ENCODE measurements around the gene KRTAP4-9.
"Not testable (repeated sequence)": the region's sequence is repeated elsewhere in the genome, so short reads cannot be mapped to it uniquely, and the experiment has no call there.

Gene KRTAP4-9

DNA sequence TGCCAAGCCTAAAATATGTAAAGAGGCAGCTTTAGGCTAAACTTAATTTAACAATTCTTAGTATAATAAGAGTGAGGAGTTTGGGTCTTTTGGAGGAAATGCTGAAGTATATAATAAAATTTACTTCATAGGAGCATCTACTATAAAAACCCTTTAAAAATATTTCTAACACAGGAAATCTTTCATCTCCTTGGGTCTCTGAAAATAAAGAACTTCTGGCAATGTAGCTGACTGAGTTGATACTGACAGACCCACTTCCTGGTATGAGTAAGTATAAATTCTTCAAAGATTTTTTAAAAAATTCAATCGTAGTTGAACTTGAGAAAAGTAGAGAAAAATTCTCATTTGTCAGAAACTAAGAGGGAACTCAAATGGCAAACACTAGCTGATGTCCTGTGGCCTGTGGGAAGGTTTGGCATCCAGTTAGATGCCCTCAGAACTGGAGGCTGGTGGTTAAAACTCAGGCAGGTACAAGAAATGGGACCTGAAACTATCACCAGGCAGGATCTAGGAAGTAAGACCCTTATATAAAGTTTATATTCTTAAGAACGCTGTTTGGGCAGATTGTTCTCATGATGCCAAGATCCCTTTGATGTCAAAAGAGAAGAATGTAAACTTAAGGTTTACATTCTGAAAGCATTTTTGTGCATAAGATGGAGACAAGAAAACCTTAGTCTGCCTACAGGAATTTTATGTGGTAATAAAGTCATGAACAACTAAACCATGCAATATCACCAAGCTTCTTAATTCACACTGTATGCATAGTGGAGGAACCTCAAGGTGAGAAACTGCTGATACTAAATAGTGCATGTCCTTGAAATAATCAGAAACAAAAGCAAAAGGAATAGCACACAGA, 28.9 kb downstream of the KRTAP4-9 start:
- Histone ChIP-seq H3K27me3 (replicated peaks; ENCODE audit: insufficient read depth, low read length) (no peaks in the 10 kb centered on the region), H3K79me2 (ENCODE audit: low read length) (no peaks in the 10 kb centered on the region), H3K9me2 (replicated peaks; ENCODE audit: insufficient read depth, low read length) (no peaks in the 10 kb centered on the region), H3K27ac (ENCODE audit: low read length) (no peak overlapping the region), H3K4me3 (ENCODE audit: low read length) (no peak overlapping the region), H3F3A (ENCODE audit: insufficient read depth, low read length) (no peaks in the 10 kb centered on the region), H2AFZ (ENCODE audit: low read length) (no peak overlapping the region), H4K20me1 (ENCODE audit: insufficient read depth, low read length) (no peaks in the 10 kb centered on the region), H3K9ac (ENCODE audit: low read length) (no peak overlapping the region), H3K4me2 (ENCODE audit: low read depth, low read length) (no peak overlapping the region), H3K36me3 (replicated peaks; ENCODE audit: insufficient read depth, low read length) (no peaks in the 10 kb centered on the region), H3K4me1 (ENCODE audit: low read length) (no peaks in the 10 kb centered on the region), H3K9me3 (replicated peaks; ENCODE audit: insufficient read depth, low read length) (no peaks in the 10 kb centered on the region)
- DNase-seq = no peak
- TF ChIP-seq EZH2phosphoT487 (IDR thresholded peaks at IDR 0.05; ENCODE audit: low read length) (no peak), EZH2 (optimal IDR thresholded peaks at IDR 0.05; ENCODE audit: low read depth, low read length) (no peak)
- TF ChIP-seq, protein P1, sequence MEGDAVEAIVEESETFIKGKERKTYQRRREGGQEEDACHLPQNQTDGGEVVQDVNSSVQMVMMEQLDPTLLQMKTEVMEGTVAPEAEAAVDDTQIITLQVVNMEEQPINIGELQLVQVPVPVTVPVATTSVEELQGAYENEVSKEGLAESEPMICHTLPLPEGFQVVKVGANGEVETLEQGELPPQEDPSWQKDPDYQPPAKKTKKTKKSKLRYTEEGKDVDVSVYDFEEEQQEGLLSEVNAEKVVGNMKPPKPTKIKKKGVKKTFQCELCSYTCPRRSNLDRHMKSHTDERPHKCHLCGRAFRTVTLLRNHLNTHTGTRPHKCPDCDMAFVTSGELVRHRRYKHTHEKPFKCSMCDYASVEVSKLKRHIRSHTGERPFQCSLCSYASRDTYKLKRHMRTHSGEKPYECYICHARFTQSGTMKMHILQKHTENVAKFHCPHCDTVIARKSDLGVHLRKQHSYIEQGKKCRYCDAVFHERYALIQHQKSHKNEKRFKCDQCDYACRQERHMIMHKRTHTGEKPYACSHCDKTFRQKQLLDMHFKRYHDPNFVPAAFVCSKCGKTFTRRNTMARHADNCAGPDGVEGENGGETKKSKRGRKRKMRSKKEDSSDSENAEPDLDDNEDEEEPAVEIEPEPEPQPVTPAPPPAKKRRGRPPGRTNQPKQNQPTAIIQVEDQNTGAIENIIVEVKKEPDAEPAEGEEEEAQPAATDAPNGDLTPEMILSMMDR (IDR thresholded peaks at IDR 0.05; ENCODE audit: low read length) = no peak

DNA sequence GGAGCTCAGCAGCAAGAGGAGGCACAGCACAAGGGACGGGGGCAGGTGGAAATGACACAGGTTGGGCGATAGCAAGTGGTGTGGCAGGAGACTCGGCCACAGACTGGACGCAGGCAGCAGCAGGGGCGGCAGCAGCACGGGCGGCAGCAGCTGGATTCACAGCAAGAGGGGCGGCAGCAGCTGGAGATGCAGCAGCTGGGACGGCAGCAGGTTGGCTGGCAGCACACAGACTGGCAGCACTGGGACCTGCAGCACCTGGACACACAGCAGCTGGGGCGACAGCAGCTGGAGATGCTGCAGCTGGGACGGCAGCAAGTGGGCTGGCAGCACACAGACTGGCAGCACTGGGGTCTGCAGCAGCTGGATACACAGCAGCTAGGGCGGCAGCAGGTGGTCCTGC, 34.7 kb downstream of the KRTAP4-9 start:
- not testable (repeated sequence) for H3K4me3 ChIP-seq (ENCODE audit: low read length); H3K9me3 ChIP-seq (replicated peaks; ENCODE audit: insufficient read depth, low read length); H3K4me2 ChIP-seq (ENCODE audit: low read depth, low read length); H2AFZ ChIP-seq (ENCODE audit: low read length); DNase-seq; H3K27ac ChIP-seq (ENCODE audit: low read length); H3K4me1 ChIP-seq (ENCODE audit: low read length); H3F3A ChIP-seq (ENCODE audit: insufficient read depth, low read length); H4K20me1 ChIP-seq (ENCODE audit: insufficient read depth, low read length); H3K79me2 ChIP-seq (ENCODE audit: low read length); H3K27me3 ChIP-seq (replicated peaks; ENCODE audit: insufficient read depth, low read length); H3K9ac ChIP-seq (ENCODE audit: low read length); H3K36me3 ChIP-seq (replicated peaks; ENCODE audit: insufficient read depth, low read length); H3K9me2 ChIP-seq (replicated peaks; ENCODE audit: insufficient read depth, low read length)

DNA sequence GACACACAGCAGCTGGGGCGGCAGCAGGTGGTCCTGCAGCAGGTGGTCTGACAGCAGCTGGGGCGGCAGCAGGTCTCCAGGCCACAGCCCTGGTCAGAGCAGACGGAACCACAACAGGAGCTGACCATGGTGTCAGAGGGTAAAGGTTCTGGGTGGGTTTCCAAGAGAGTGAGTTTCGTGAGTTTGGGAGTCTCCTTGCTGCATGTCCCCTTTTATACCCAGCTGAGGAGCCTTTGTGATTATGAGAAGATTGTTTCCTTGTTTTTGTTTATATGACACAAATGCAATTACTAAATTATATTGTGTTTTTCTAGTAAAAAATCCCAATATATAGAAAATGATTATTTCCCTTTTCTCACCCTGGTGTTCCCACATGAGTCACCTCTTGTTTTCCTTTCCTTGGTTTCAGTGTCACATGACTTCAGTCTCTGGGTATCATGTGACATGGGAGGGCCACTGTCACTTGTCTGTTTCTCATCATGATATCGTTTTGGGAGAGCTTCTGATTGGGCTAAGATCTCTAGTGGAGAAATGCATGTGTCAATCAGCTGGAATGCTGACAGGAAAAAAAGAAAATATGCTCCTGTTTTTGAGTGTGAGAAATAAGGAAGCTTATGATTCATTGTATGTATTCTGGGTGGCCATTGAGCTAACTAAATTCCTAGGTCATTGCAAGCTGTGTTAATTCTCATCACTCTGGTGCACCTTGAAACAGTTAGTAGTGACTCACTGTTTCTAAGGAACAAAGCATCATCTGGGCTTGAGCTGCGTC, 35.4 kb downstream of the KRTAP4-9 start, which contains the start of gene KRTAP4-6:
Gene KRTAP4-6, minus strand, starts transcription at position 185 of the 772 bp plus-strand sequence. Its CDS starts 57 bp downstream, at position 128.
- H3F3A ChIP-seq (ENCODE audit: insufficient read depth, low read length) = no peaks in the 10 kb centered on the region
- no peaks in the 10 kb centered on the region for H3K79me2 ChIP-seq (ENCODE audit: low read length)
- H2AFZ ChIP-seq (ENCODE audit: low read length) = no peak within 1 kb of the TSS
- no peaks in the 10 kb centered on the region for H3K9me3 ChIP-seq (replicated peaks; ENCODE audit: insufficient read depth, low read length)
- TF ChIP-seq EZH2phosphoT487 (IDR thresholded peaks at IDR 0.05; ENCODE audit: low read length) (no peak), EZH2 (optimal IDR thresholded peaks at IDR 0.05; ENCODE audit: low read depth, low read length) (no peak)
- TF ChIP-seq, protein P1 (IDR thresholded peaks at IDR 0.05; ENCODE audit: low read length) = no peak
- no peaks in the 10 kb centered on the region for H3K36me3 ChIP-seq (replicated peaks; ENCODE audit: insufficient read depth, low read length)
- DNase-seq = no peak
- no peak within 1 kb of the TSS for H3K4me2 ChIP-seq (ENCODE audit: low read depth, low read length)
- H3K9ac ChIP-seq (ENCODE audit: low read length) = no peak within 1 kb of the TSS
- H3K4me3 ChIP-seq (ENCODE audit: low read length) = no peak within 1 kb of the TSS
- H3K27me3 ChIP-seq (replicated peaks; ENCODE audit: insufficient read depth, low read length) = no peaks in the 10 kb centered on the region
- H3K27ac ChIP-seq (ENCODE audit: low read length) = no peak within 1 kb of the TSS
- no peaks in the 10 kb centered on the region for H4K20me1 ChIP-seq (ENCODE audit: insufficient read depth, low read length)
- H3K9me2 ChIP-seq (replicated peaks; ENCODE audit: insufficient read depth, low read length) = no peaks in the 10 kb centered on the region
- no peaks in the 10 kb centered on the region for H3K4me1 ChIP-seq (ENCODE audit: low read length)

Data from MM.1S (cell line).